Colonic mucosa (tissue), 4 donors: ENCODE measurements around the gene TRPT1. TPM values are rescaled to one million over a fixed set of nuclear protein-coding genes. Genes with fewer than 3 reads are reported as not detected.

Experiments used
- DNase-seq: peaks from one replicate; pipeline ENCODE4 v3.0.0-alpha.2; 2020
- H3K27ac ChIP-seq: fragments of 200-600 bp; one replicate; pipeline ENCODE4 v1.8.0; 2021
- H3K27me3 ChIP-seq: fragments of 200-600 bp; one replicate; pipeline ENCODE4 v1.8.0; 2021
- H3K36me3 ChIP-seq: fragments of 200-600 bp; one replicate; pipeline ENCODE4 v1.8.0; 2021
- H3K4me1 ChIP-seq: fragments of 200-600 bp; one replicate; pipeline ENCODE4 v1.8.0; 2021; ENCODE audit warnings: mild to moderate bottlenecking
- H3K4me3 ChIP-seq: fragments of 200-600 bp; one replicate; pipeline ENCODE4 v1.8.0; 2021
- H3K9ac ChIP-seq, 2 donors: one replicate each; pipeline ENCODE4 v1.7.0; 2013; ENCODE audit warnings: control low read depth in 2 of 2, low read depth in 2 of 2, low read length in 2 of 2
- H3K9me3 ChIP-seq: fragments of 200-600 bp; one replicate; pipeline ENCODE4 v1.8.0; 2021
- CTCF ChIP-seq: fragments of 200-600 bp; IDR thresholded peaks from one replicate; pipeline ENCODE4 v1.8.0; 2022; ENCODE audit warnings: antibody characterized with exemption, mild to moderate bottlenecking
- intact Hi-C: fragments of 100-400 bp; cut with DNase I; formaldehyde crosslinking; loops from one replicate; pipeline ENCODE4 v1.14.1; 2022
- total RNA-seq, 2 donors: library from RNA; stranded (reverse); fragmentation: NEBNext Ultra II Directional in 1 of 2; extraction: Animal tissue kit (Norgen Biotek cat#: 25700) in 1 of 2; gene quantifications; one replicate each; pipeline ENCODE4 v1.2.1, GENCODE V29; 2021
- donor health status: healthy.
- donor health status: DM: no; HTN: no; CAD: no.
- donor health status: DM: no; HTN: no; CAD: no.

The TRPT1 gene
- total RNA-seq, 2 donors from 2014 or later: 52.3 to 63.6 TPM

- no peak for TF ChIP-seq CTCF
- Histone ChIP-seq H3K4me3 (no peak overlapping the region), H3K27ac (no peak overlapping the region), H3K9ac (no peak overlapping the region), H3K27me3 (no peaks in the 10 kb centered on the region), H3K4me1 (peaks cover 16% of the 10 kb centered on the region), H3K36me3 (peaks cover 22% of the 10 kb centered on the region), H3K9me3 (no peaks in the 10 kb centered on the region)
- intact Hi-C loops: no loop called here
- DNase-seq: no peak
Observed at GRCh38 chr11:64264371-64264852, 38.4 kb upstream of the TRPT1 start.

GRCh38 chr11:64263947-64264317 lies 37.9 kb upstream of the TRPT1 start:
- Histone ChIP-seq H3K9ac (no peak overlapping the region), H3K4me3 (no peak overlapping the region), H3K27me3 (no peaks in the 10 kb centered on the region), H3K27ac (no peak overlapping the region), H3K4me1 (peaks cover 15% of the 10 kb centered on the region), H3K36me3 (peaks cover 27% of the 10 kb centered on the region), H3K9me3 (no peaks in the 10 kb centered on the region)
- TF ChIP-seq CTCF: no peak
- DNase-seq: no peak
- intact Hi-C loops: no loop called here

- Histone ChIP-seq H3K27me3 (no peaks in the 10 kb centered on the region), H3K4me3 (no peak overlapping the region), H3K9me3 (no peaks in the 10 kb centered on the region), H3K27ac (no peak overlapping the region), H3K4me1 (peaks cover 9% of the 10 kb centered on the region), H3K9ac (no peak overlapping the region), H3K36me3 (peaks cover 31% of the 10 kb centered on the region)
- intact Hi-C loops: no loop called here
- no peak for DNase-seq
- no peak for TF ChIP-seq CTCF
Observed at GRCh38 chr11:64263021-64263946, 37.3 kb upstream of the TRPT1 start.

GRCh38 chr11:64262271-64263002 lies 36.5 kb upstream of the TRPT1 start:
- peaks cover 31% of the 10 kb centered on the region for H3K36me3 ChIP-seq

More at GRCh38 chr11:64262271-64263002, 36.5 kb upstream of the TRPT1 start:
- no peak overlapping the region for H3K27ac ChIP-seq
- no peak overlapping the region for H3K4me3 ChIP-seq
- peaks cover 3% of the 10 kb centered on the region for H3K4me1 ChIP-seq
- H3K27me3 ChIP-seq: no peaks in the 10 kb centered on the region
- DNase-seq: no peak
- H3K9ac ChIP-seq: no peak overlapping the region
- intact Hi-C loops: no loop called here
- H3K9me3 ChIP-seq: no peaks in the 10 kb centered on the region
- TF ChIP-seq CTCF: no peak
